Urothelium cell line (cell line): Measurements from ENCODE around the gene FBXL13.
"Not testable (repeated sequence)": the region's sequence is repeated elsewhere in the genome, so short reads cannot be mapped to it uniquely, and the experiment has no call there.

Experiments used
- DNase-seq: peaks from one replicate; pipeline ENCODE4 v3.0.0; 2011; ENCODE audit warnings: low spot score, mixed read lengths
- FAIRE-seq: peaks from 2 replicates; lab custom pipeline; 2011; peaks lifted over from hg19 to GRCh38; lab: Jason Lieb, UNC

The FBXL13 gene

GRCh38 chr7:102908676-102909075, 165.9 kb downstream of the FBXL13 start:
- FAIRE-seq (no peak), DNase-seq (no peak)

DNA sequence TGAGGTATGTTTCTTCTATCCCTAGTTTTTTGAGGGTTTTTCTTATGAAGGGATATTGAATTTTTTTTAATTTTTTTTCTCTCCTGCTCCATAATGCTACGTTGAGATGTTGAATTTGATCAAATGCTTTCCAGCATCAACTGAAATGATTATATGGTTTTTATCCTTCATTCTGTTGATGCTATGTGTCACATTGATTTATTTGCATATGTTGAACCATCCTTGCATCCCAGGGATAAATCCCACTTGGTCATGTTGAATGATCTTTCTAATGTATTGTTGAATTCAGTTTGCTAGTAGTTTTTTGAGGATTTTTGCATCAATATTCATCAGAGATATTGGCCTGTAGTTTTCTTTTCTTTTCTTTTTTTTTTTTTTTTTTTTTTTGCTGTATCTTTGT, 171.0 kb downstream of the FBXL13 start:
- FAIRE-seq, DNase-seq: not testable (repeated sequence)

GRCh38 chr7:102902052-102902451, 172.5 kb downstream of the FBXL13 start:
- FAIRE-seq, DNase-seq: not testable (repeated sequence)

DNA sequence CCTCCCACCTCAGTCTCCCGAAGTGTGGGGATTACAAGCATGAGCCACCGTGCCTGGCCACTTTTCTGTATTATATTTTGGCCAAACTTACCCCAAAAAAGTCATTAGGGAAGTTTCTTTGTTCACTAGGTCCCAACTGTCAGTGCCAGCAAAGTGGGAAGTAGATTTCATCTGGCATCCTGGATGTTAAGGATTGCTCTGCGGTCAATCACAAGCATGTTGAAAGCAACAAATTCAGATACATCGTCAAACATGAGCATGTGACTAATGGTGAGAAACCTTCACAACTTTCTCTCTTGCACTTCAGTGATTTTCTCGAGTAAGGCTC, 176.1 kb downstream of the FBXL13 start:
- FAIRE-seq, result no peak
- DNase-seq, result no peak

GRCh38 chr7:102897856-102898531, 176.6 kb downstream of the FBXL13 start:
- FAIRE-seq, result no peak
- DNase-seq, result no peak

DNA sequence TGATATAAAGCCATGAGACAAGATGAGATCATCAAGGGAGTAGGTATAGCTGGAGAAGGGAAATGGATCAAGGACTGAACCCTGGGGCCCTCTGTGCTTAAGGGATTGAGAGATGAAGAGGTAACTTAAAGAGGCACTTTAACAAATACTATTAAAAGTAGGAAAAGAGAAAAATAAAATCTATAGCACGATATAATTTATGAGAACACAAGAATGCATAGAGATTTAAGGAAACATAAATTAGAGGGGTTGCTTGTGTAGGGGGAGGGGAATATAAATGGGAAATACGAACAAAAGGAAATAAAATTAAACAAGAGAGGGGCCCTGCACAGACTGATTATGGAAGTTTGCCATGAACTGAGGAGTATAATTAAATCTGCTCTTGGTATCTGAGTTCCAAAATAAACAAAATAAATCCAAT, 177.4 kb downstream of the FBXL13 start:
- DNase-seq, result no peak
- no peak for FAIRE-seq

DNA sequence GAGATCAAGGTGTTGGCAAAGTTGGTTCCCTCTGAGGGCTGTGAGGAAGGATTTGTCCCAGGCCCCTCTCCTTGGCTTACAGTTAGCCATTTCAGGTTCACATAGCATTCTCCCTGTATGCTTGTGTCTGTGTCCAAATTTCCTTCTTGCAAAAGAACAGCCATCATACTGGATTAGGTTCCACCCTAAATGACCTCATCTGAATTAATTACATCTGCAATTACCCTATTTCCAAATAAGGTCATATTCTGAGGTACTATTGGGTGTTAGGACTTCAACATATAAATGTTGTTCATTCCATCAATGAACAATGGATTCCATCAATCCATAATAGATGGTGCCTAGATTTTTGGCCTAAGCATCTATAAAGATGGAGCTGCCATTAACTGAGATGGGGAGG, 178.0 kb downstream of the FBXL13 start:
- no peak for FAIRE-seq
- no peak for DNase-seq

DNA sequence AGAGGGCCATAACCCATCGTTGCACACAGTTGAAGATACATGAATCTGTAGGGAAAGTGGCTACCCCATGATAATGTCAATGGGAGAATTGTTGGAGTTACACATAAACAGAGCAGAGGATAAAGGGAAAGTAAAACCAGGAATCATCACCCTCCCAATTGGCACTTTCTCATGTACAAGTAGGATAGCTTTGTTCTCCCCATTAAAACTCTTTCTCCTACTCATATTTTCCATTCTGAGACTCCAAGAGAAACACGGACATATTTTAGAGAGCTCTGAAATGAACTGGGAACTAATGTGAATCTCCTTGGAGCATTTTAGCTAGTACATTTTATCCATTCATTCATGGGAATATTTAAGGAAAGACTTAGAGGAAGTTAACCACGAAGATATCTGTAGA, 179.0 kb downstream of the FBXL13 start:
- DNase-seq (no peak), FAIRE-seq (no peak)

GRCh38 chr7:102892631-102893278, 181.8 kb downstream of the FBXL13 start:
- FAIRE-seq, result no peak
- DNase-seq, result no peak

DNA sequence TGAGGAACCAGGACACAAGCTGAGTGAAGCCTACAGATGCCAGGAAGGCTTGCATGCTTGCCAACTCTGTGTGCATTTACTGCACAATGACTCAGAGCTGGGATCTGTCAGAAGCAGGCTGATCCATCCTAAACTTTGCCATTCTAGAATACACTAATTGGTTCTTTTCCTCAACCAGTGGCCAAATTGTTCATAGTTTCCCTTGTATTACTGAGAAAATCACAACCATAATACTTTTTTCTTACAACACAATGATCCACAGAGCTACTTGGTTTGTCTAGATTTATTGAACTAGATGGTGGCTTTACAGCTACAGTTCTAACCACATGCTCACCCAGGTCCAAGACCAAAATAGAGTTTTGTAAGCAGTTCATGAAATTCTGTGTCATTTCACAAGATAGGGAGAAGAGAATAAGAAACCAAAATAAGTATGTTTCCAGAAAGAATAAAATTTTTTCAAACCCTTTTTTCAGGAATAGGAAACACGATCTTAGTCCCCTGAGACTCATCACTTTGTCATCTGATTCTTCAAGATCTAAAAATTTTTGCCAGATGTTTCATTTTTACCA, 182.8 kb downstream of the FBXL13 start:
- FAIRE-seq (no peak), DNase-seq (peak; percentile 87)

DNA sequence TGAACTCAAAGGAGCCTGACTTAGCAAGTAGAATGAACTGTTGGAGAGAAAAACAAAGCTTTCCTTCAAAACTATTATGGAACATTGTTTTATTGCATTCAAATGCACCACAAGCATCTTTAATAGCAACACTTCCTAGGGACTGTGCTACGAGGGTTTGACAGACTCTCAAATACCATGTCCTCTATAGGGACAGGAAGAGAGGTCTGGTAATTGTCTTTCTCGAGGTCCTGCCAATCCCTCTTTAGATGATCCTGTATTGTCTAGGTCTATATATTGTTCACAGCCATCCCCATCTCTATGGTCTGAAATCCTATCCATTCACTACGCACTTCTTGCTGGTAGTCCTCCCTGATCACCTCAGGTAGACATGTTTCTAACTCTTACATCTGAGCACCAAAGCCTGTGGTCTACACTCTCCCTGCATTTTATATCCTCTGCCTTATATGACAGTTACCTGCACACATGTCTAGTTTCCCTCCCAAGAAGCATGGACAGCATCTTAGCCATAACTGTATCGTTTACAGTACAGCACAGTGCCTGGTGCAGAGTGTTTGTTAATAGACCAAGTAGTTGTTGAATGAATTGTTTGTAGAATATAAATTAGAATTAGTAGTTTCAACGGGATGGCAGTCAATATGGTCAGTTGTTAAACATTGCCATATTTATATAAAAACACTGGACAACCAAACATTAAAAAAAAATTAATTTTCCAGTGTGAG, 183.5 kb downstream of the FBXL13 start:
- FAIRE-seq (peak; percentile 90), DNase-seq (no peak)

DNA sequence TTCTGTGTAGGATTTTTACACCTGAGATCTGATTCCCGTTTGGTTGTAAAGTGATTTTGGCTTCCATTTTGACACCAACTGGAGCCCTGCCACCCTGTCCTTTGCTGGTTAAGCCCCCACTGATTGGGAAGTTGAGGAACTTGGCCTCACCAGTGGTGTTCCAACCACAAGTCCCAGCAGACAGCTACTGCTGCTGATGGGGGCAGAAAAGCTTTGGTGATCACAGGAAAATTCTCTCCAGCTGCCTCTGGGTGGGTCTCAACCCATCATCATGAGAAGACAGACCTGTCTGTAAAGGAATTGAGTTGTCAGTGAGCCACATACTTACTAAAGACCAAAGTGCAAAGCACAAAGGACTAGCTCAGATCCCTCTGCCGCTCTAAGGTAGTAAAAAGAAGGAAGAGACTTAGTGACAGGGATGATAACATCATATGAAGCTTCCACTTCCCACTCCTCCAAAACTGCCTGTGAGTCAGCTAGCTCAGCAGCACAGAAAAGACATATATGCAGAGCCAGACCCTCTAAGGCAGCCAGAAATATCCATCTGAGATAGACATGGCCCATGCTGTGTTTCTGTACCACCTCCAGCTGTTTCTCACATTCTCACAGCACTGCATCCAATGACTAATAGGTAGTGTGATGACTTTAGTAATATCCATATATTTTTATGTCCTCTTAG, 184.2 kb downstream of the FBXL13 start:
- DNase-seq (no peak), FAIRE-seq (no peak)

- FAIRE-seq (no peak), DNase-seq (no peak)
These were observed 184.7 kb downstream of the FBXL13 start for GRCh38 chr7:102889851-102890250.

- FAIRE-seq (no peak), DNase-seq (no peak)
These were observed 185.9 kb downstream of the FBXL13 start for GRCh38 chr7:102888561-102889233.

DNA sequence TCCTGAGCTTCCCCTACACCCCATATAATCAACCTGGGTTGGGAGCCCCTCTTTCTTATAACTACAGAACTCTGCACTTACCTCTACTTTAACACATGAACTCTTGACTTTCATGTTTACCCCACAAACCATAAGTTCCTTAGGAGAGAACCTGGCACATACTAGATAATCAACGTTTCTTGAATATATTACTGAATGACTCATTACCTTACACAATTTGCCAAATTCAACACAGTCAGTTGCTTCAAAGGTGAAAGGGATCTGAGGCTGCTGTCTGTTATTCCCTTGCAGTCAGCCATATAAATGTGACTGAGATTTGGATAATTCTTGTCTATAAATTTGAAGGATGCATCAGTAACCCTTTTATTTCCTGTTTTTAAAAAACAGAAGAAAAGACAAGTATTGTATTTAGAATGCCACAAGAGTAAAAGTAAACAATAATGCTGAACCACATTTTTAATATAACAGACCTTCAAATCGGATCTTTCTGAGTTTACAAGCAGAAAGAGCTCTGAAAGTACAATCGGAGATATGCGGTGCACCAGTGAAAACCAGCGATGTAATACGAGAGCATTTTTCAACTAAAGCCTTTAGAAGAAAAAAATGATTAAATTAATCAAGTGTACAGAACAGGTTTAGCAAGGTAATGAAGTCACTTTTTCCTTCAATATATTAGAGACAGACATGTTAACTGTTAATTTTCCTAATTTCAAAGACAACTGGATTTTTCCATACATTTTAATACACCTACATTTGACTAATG, 191.3 kb downstream of the FBXL13 start:
- FAIRE-seq, result no peak
- DNase-seq, result no peak

DNA sequence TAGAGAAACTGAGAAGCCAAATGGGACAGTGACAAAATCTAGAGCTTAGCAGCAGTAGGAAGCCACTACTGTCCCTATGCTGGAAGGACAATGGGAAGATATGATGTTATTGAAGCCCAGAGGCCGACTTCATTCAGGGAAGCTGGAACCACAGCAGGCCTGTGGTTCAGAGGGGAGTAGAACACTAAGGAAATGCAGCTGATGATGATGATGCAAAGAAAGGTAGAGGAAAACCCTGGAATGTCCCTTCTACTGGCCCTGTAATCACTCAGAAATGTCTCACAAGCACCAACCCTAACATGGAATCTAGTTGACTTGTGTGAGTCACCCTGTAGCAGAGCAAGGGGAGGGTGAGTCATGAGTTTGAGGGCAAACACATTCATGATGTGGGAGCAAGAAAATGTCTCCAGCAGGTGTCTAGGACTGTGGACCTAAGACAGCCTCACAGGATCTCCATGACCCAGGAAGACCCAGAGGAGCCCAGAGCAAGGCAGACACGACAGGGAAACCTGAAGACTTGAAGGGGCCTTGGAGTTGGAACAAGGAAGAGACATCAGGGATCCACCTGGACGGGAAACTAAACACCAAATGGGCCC, 198.8 kb downstream of the FBXL13 start:
- DNase-seq, result peak; percentile 96
- peak; percentile 98 for FAIRE-seq

DNA sequence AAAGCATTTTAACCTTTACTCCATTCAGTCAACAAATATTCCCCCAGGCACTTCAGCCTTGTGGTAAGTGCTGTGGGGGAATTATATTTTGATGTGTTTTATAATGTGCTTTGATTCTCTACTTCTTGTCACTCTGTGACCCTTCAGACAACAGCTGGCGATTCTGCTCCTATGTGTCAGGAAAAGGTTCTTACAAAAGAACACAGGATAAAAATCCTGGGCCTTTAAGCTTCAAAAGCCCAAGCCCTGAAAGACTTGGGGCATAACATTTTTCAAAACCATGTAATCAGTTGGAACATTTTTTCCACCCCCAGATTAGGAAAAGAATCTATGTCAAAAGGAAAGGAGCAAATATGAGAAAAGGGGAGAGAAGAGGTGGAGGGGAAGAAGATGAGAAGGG, 199.6 kb downstream of the FBXL13 start:
- FAIRE-seq (no peak), DNase-seq (no peak)

GRCh38 chr7:102874166-102874829, 200.3 kb downstream of the FBXL13 start:
- FAIRE-seq, result peak; percentile 90
- DNase-seq, result peak; percentile 83
